Measurements from ENCODE around the gene CCR6.

DNA sequence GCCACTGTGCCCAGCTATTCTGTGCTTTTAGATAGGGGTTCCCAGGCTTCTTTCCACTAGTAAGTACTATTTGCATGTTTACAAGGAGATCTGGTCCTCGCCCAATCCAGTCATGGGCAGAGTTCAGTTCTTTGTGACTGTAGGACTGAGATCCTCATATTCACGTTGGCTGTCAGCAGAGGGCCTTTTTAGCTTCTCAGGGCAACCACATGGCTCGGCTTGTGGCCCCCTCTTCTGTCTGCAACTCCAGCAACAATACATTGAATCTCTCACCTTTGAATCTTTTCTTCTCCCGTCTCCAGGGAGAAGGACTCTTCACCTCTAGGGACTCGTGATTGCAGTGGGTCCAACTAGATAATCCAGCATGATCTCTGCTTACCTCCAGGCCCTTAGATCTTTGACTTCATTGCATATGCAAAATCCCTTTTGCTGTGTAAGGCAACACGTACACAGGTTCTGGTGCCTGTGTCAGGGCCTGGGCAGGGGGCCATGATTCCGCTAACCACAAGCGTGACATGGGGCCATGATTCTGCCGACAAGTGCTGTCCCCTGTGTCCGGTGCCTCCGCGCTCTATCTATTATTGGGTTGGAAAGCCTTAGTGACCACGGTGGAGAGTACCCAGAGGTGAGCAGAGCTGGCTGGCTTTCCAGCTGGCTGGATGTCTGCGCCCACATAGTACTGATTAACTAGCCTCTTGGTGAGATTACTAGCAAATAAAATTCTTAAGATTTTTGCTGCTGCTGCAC, 5.1 kb downstream of the CCR6 start:
- TF ChIP-seq POLR2A (IDR thresholded peaks at IDR 0.05) (no peak), CTCF (IDR thresholded peaks at IDR 0.05 in 4 of 5, conservative IDR thresholded peaks at IDR 0.05 in 1 of 5) (no peak)

All from gastrocnemius medialis (tissue), 4 donors.